ENCODE data around the gene SIX1.
A peak's percentile ranks its signal among the peaks of the same experiment; 100 is the strongest.

DNA sequence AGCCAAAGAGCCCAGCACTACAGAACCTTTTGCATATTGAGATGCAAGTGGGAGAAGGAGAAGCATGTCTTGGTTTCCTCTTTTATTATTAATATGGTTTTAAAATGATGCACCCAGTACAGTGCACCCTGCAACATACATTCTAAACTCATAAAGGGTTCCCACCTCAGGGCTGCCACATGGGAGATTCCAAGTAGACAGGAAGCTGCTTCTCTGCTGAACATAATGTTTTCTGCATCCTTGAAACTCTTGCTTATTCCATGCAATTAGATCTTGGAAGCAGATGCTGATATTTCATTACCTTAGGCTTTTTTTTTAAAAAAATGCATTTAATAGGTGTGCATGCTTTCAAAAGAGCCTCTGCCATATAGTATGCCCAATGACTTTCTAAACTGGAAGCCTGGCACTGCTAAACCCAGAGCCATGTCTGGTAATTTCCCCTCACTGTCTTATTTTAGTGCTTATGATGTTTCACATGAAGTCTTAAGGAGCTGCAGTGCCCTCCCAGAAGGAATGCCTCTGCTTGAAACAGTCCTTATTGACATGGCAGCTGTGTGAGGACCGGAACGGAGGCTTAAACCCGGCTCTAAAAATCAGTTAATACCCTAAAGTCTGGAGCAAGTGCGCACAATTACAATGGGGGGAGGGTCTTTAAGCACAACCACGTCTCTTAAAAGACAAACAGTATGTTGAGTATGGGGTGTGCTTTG lies 2.0 kb upstream of the SIX1 start:
- TF ChIP-seq, protein P1, sequence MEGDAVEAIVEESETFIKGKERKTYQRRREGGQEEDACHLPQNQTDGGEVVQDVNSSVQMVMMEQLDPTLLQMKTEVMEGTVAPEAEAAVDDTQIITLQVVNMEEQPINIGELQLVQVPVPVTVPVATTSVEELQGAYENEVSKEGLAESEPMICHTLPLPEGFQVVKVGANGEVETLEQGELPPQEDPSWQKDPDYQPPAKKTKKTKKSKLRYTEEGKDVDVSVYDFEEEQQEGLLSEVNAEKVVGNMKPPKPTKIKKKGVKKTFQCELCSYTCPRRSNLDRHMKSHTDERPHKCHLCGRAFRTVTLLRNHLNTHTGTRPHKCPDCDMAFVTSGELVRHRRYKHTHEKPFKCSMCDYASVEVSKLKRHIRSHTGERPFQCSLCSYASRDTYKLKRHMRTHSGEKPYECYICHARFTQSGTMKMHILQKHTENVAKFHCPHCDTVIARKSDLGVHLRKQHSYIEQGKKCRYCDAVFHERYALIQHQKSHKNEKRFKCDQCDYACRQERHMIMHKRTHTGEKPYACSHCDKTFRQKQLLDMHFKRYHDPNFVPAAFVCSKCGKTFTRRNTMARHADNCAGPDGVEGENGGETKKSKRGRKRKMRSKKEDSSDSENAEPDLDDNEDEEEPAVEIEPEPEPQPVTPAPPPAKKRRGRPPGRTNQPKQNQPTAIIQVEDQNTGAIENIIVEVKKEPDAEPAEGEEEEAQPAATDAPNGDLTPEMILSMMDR (conservative IDR thresholded peaks at IDR 0.05 in 1 of 2, IDR thresholded peaks at IDR 0.05 in 1 of 2; ENCODE audit: extremely low read depth in 1 of 2, insufficient read depth in 1 of 2, low read depth in 1 of 2, low read length in 2 of 2) = no peak
- TF ChIP-seq EZH2 (IDR thresholded peaks at IDR 0.05; ENCODE audit: borderline replicate concordance, low read length) = peak; percentile 41

All from mammary epithelial cell (primary cell).